Fibroblast of pulmonary artery (primary cell): Measurements from ENCODE around the gene SHE.

Experiments
- DNase-seq: peaks from one replicate; pipeline ENCODE4 v3.0.0-alpha.2; 2010; ENCODE audit warnings: low read depth
- H3K4me3 ChIP-seq: replicated peaks from 2 replicates; pipeline ENCODE4 v1.5.1; 2011; ENCODE audit warnings: low read depth, mild to moderate bottlenecking, control low read depth, low read length, moderate library complexity
- TF ChIP-seq, protein P1 (sequence below): IDR thresholded peaks from 2 replicates; pipeline ENCODE4 v1.5.1; 2011; ENCODE audit warnings: mild to moderate bottlenecking, control low read depth, low read length, inconsistent platforms; ENCODE audit errors: missing control alignments

SHE gene

DNA sequence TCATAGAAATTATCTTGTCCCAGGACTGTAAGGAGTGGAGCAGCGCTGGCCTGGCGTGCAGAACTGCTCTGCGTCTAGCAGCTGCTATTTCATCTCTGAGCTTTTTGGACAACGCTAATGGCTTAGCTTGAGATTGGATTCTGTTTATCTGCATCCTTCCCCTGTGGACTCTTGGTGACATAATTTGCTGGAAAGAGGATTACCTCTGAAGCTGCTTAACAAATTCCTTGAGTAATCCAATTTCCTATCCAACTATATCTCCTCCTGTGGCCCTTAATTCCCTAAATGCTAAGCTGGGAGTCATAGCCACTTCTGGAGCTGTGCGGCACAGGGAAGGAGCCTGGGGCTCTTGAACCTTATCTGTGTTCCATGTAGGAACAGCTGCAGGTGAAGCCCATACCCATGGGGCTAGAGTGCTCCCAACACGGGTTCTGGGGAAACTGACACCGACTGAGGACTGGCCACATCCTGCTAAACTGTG is 53.8 kb downstream of the SHE start:
- H3K4me3 ChIP-seq = no peak overlapping the region
- TF ChIP-seq, protein P1, sequence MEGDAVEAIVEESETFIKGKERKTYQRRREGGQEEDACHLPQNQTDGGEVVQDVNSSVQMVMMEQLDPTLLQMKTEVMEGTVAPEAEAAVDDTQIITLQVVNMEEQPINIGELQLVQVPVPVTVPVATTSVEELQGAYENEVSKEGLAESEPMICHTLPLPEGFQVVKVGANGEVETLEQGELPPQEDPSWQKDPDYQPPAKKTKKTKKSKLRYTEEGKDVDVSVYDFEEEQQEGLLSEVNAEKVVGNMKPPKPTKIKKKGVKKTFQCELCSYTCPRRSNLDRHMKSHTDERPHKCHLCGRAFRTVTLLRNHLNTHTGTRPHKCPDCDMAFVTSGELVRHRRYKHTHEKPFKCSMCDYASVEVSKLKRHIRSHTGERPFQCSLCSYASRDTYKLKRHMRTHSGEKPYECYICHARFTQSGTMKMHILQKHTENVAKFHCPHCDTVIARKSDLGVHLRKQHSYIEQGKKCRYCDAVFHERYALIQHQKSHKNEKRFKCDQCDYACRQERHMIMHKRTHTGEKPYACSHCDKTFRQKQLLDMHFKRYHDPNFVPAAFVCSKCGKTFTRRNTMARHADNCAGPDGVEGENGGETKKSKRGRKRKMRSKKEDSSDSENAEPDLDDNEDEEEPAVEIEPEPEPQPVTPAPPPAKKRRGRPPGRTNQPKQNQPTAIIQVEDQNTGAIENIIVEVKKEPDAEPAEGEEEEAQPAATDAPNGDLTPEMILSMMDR = no peak
- DNase-seq = no peak

DNA sequence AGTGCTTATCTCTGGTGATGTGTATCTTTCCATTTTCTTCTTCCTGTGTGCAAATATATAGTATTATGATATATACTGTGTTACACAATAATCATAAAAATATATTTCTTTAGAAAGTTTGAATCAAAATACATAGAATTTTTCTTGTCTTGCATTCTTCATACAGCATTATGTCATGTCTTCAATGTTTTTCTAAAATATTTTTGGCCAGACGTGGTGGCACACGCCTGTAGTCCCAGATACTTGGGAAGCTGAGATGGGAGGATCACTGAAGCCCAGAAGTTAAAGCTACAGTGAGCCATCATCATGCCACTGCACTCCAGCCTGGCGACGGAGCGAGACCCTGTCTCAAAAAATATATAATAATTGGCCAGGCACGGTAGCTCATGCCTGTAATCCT is 55.4 kb downstream of the SHE start:
- no peak for DNase-seq
- H3K4me3 ChIP-seq = no peak overlapping the region
- TF ChIP-seq, protein P1 = no peak

DNA sequence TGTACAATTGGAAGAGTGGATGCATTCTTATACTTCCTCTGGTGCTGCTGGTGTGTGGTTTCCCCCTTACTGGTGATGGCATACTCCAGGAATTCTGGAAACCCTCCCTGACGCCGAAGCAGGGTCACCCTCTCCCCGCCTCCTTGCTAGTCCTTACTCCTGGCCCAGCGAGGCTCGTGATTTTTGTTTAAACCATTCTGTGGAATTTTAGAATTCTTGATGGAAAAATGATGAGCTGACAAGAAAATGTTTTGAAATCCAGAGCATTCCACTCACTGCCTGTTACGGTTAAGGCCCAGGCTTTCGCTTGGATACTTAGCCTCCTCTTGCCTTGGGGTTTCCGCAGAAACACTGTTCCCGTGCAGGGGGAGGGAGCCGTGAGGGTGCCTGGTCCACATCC is 55.9 kb downstream of the SHE start:
- TF ChIP-seq, protein P1 = no peak
- peak; percentile 75 for DNase-seq
- H3K4me3 ChIP-seq = no peak overlapping the region

DNA sequence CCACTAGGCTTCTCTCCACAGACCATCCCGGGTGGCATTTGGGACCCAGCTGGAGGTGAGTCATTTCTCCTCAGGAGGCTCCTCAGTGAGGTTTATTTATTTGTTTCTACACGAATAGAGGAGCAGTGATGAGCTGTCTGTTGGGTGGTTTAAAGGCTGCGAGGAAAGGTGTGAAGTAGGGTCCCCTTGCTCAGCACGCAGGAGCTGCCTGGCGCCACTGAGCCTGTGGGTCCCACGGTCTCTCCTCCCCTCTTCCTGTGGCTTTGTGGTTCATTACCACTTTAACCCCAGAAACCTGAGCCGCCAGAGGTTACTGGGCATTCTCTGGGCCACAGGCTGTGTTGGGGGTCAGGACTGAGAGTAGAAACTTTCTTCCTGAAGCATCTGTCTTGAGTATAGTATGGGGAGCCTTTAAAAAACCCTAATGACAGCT is 57.2 kb downstream of the SHE start:
- no peak overlapping the region for H3K4me3 ChIP-seq
- peak; percentile 26 for DNase-seq

DNA sequence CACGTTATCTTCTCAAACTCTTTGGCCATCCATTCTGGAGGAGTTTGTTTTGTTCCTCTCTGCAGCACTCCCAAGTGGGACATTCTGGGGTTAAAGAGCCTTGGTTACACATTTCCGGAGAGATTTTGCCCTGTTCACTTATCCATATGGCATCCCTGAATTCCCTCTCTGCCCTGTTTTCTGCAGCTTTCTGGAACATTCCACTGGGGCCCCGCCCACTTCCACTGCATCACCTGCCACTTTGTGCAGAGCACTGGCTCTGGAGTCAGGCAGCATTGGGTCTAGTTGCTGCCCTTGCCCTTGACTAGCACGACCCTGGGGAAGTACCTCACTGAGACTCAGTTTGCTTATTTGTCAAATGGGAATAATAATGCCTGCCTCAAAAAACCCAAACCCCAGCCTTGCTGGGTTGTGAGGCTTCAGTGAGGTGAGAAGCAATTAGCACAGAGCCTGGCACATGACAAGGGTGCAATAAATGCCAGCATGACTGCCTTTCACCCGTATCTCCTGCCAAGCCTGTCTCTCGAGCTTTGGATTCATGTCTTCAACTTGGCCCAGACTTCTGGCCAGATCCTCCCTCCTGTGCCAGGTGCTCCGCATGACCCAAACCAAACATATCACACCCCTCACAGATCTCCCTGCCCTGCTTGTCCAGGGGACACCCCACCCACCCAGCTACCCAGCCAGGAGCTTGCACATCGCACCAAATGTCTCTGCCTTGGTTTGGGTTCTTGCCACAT is 58.8 kb downstream of the SHE start:
- TF ChIP-seq, protein P1 = no peak
- H3K4me3 ChIP-seq = no peak overlapping the region
- DNase-seq = no peak

More for the DNA sequence above, 57.2 kb downstream of the SHE start:
- TF ChIP-seq, protein P1 = no peak

DNA sequence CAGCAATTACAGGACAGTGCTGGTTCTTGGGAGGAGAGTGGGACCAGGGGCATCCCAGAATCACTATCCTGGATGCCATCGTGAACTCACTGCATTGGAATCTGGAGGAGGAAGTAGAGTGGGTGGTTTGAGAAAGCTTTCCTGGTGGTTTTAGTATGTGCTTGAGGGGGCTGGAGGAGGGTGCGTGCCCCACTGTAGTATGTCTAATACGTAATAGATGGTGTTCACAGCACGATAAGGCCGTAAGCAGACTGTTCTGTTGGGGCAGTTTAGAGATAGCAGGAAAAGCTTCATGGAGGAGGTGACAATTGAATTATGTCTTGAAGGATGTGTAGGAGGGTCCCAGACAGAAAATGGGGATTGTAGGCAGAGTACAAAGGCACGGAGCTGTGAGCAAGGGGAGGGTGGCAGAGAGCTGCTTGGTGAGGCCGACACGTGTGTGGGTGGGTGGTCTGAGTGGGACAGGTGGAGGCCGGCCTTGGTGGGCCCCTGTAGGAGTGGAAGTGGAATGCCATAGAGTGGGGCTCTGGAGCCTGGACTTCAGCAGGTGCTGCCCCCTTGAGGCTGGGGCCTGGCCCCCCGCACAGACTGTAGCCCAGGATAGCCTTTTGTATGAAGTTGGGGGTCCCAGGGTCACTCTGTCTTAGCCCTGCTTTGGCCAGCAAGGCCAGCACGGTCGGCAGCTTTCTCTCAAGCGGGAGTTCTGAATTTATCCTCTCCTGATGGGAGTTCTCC is 60.0 kb downstream of the SHE start:
- TF ChIP-seq, protein P1 = peak; percentile 36
- DNase-seq = peak; percentile 81
- no peak overlapping the region for H3K4me3 ChIP-seq
